GM23248 (cell line): ENCODE results near the gene TNIK. TPM values are rescaled to one million over a fixed set of nuclear protein-coding genes. Genes with fewer than 3 reads are reported as not detected.

Experiments used
- DNase-seq: peaks from one replicate; pipeline ENCODE4 v3.0.0-alpha.2; 2015
- H2AFZ ChIP-seq: fragments of 200-600 bp; sonication (generic); 2 replicates; pipeline ENCODE4 v1.6.1; 2016; ENCODE audit warnings: antibody characterized with exemption
- H3F3A ChIP-seq: fragments of 200-600 bp; sonication (generic); 2 replicates; pipeline ENCODE4 v1.6.1; 2016; ENCODE audit warnings: mild to moderate bottlenecking, antibody characterized with exemption, mixed run types; ENCODE audit not compliant: insufficient read depth
- H3K27ac ChIP-seq: fragments of 200-600 bp; sonication (generic); 2 replicates; pipeline ENCODE4 v1.5.1; 2016; ENCODE audit warnings: mild to moderate bottlenecking
- H3K27me3 ChIP-seq: fragments of 200-600 bp; sonication (generic); replicated peaks from 2 replicates; pipeline ENCODE4 v1.6.1; 2016; ENCODE audit warnings: mild to moderate bottlenecking; ENCODE audit not compliant: insufficient read depth
- H3K36me3 ChIP-seq: fragments of 200-600 bp; sonication (generic); 2 replicates; pipeline ENCODE4 v1.6.1; 2016; ENCODE audit warnings: low read depth, mild to moderate bottlenecking
- H3K4me1 ChIP-seq: fragments of 200-600 bp; sonication (generic); 2 replicates; pipeline ENCODE4 v1.6.1; 2016; ENCODE audit warnings: mild to moderate bottlenecking; ENCODE audit not compliant: insufficient read depth
- H3K4me2 ChIP-seq: fragments of 200-600 bp; sonication (generic); one replicate; pipeline ENCODE4 v1.6.1; 2016; ENCODE audit warnings: mild to moderate bottlenecking; ENCODE audit not compliant: unreplicated experiment
- H3K4me3 ChIP-seq: fragments of 200-600 bp; sonication (generic); 2 replicates; pipeline ENCODE4 v1.5.1; 2016; ENCODE audit warnings: mild to moderate bottlenecking
- H3K79me2 ChIP-seq: fragments of 200-600 bp; sonication (generic); 2 replicates; pipeline ENCODE4 v1.6.1; 2016; ENCODE audit warnings: mild to moderate bottlenecking; ENCODE audit not compliant: insufficient read depth
- H3K9ac ChIP-seq: fragments of 200-600 bp; sonication (generic); 2 replicates; pipeline ENCODE4 v1.6.1; 2016; ENCODE audit warnings: mild to moderate bottlenecking
- H3K9me2 ChIP-seq: fragments of 200-600 bp; sonication (generic); 2 replicates; pipeline ENCODE4 v1.6.1; 2016; ENCODE audit warnings: mixed run types, mild to moderate bottlenecking, moderate library complexity; ENCODE audit not compliant: insufficient read depth
- H3K9me3 ChIP-seq: fragments of 200-600 bp; sonication (generic); one replicate; pipeline ENCODE4 v1.6.1; 2017; ENCODE audit warnings: low read depth
- H4K20me1 ChIP-seq: fragments of 200-600 bp; sonication (generic); 2 replicates; pipeline ENCODE4 v1.6.0; 2016; ENCODE audit not compliant: insufficient read depth
- EZH2 ChIP-seq: fragments of 200-600 bp; sonication (generic); IDR thresholded peaks from 2 replicates; pipeline ENCODE4 v1.6.1; 2018; ENCODE audit warnings: antibody characterized with exemption, mild to moderate bottlenecking; ENCODE audit not compliant: insufficient read depth, poor library complexity, severe bottlenecking
- EZH2phosphoT487 ChIP-seq: fragments of 200-600 bp; sonication (generic); IDR thresholded peaks from 2 replicates; pipeline ENCODE4 v1.6.1; 2018; ENCODE audit warnings: antibody characterized with exemption, moderate library complexity, mild to moderate bottlenecking, low read depth; ENCODE audit not compliant: insufficient read depth
- WGBS, 2 experiments: methylation state at CpG; one replicate each; pipeline ENCODE4 v1.1.6; 2015 to 2017; ENCODE audit warnings: low lambda C conversion rate in 2 of 2, low coverage in 1 of 2; ENCODE audit errors: missing lambda C conversion rate in 2 of 2; 5-methylcytosine and 5-hydroxymethylcytosine counted together
- in situ Hi-C: fragments of 300-500 bp; cut with MboI; formaldehyde crosslinking; loops from 2 replicates; pipeline ENCODE4 v1.15.0; 2020
- polyA plus RNA-seq: library from polyadenylated mRNA; unstranded; fragments of >200 nt; fragmentation: Nextera tagmentation; extraction: Ambion mirVana; gene quantifications from 2 replicates; pipeline ENCODE4 v1.2.1, GENCODE V29; 2016
- total RNA-seq: library from RNA; depleted of rRNA; stranded (reverse); fragments of >200 nt; shearing (Covaris generic); gene quantifications from 2 replicates; pipeline ENCODE4 v1.2.3, GENCODE V29; 2014

TNIK gene
- total and polyA plus RNA-seq, 2 experiments from 2014 or later = 0.80 to 2.3 TPM

DNA sequence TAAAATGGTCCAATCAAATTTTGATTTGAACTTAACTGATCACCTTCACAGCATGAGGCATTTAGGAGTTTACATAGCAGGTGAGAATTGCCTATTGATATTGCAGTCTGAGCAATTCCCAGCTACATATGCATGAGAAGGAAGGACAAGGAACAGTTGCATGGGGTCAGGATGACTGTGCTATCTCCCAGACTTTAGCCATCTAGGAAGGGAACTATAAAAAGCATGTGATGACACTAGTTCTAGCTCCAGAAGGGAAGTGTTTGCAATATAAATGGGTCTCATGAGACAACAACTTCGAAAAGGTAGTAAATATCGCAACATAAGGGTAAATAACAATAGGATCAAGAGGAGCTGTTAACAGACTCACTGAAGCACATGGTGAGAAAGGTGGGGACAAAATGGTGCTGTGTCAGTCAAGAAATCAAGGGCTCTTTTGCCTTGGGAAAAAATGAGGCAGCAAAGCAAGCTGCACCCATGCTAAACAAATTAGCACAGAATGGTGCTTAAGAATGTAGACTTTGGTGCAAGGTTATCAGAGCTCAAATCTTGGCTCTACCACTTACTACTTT is 343.3 kb downstream of the TNIK start:
- no peak for DNase-seq
- Histone ChIP-seq H3K36me3 (no peaks in the 10 kb centered on the region), H3K4me2 (peak overlapping the region; percentile 19), H3K27me3 (no peaks in the 10 kb centered on the region), H3K4me3 (no peak overlapping the region), H3K9me3 (no peaks in the 10 kb centered on the region), H4K20me1 (no peaks in the 10 kb centered on the region), H3K79me2 (no peaks in the 10 kb centered on the region), H2AFZ (no peak overlapping the region), H3K9ac (no peak overlapping the region), H3K9me2 (no peaks in the 10 kb centered on the region), H3K27ac (no peak overlapping the region), H3K4me1 (peaks cover 19% of the 10 kb centered on the region), H3F3A (peaks cover 16% of the 10 kb centered on the region)
- 89% methylated on average over 2 of the region's 2 CpGs for WGBS, 2 experiments
- in situ Hi-C loops = no loop called here
- TF ChIP-seq EZH2phosphoT487 (no peak), EZH2 (no peak)

DNA sequence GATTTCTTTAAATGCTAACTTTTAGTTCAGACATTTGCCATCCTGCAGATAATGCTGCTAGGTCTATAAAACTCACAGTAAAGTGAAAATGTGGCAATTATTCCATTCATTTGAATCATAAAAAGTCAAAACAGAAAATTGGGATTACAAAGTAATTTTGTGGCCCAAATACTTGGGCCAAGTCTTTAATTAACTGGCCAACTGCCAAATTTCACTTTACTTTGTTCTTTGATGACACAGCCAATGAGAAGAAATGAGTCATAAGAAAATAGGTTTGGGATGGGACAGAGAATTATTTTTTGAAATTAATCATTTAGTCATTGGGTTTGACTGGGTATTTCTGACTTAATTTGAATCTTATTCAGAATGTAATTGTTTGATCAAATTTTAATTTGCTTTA is 343.8 kb downstream of the TNIK start:
- Histone ChIP-seq H3K9me3 (no peaks in the 10 kb centered on the region), H3K4me1 (peaks cover 17% of the 10 kb centered on the region), H3K79me2 (no peaks in the 10 kb centered on the region), H4K20me1 (no peaks in the 10 kb centered on the region), H3K27ac (0 out of 2 replicates have a peak overlapping the region, but pooled peaks have one; percentile 13), H3K36me3 (no peaks in the 10 kb centered on the region), H3F3A (peaks cover 14% of the 10 kb centered on the region), H3K4me2 (peak overlapping the region; percentile 19), H3K9me2 (no peaks in the 10 kb centered on the region), H3K9ac (no peak overlapping the region), H3K27me3 (no peaks in the 10 kb centered on the region), H2AFZ (no peak overlapping the region), H3K4me3 (no peak overlapping the region)
- TF ChIP-seq EZH2phosphoT487 (no peak), EZH2 (no peak)
- in situ Hi-C loops = no loop called here
- DNase-seq = peak; percentile 62

DNA sequence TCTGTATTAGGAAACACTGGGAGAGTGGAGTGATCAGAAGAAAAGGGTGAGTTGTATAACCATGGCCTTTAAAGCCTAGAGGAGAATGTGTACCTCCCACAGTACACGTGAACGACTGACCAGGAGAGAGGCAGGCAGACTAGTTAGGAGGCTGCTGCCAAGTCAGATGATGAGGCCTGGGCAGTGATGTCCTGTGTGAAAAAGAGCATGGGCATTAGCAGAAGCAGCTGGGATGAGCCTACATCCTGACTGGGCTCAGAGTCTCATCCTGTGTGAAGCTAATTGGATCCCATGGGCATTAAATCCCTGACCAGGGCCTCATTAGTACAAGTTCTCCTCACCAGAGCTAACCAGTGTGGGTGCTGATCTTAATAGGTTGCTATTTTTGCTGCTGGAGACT is 344.5 kb downstream of the TNIK start:
- no peaks in the 10 kb centered on the region for H3K9me2 ChIP-seq
- no peak overlapping the region for H2AFZ ChIP-seq
- peaks cover 17% of the 10 kb centered on the region for H3K4me1 ChIP-seq
- in situ Hi-C loops = no loop called here
- H3K4me2 ChIP-seq = peak overlapping the region; percentile 19
- H3K9me3 ChIP-seq = no peaks in the 10 kb centered on the region
- no peaks in the 10 kb centered on the region for H3K79me2 ChIP-seq
- H3K27me3 ChIP-seq = no peaks in the 10 kb centered on the region
- no peak overlapping the region for H3K4me3 ChIP-seq
- H3K27ac ChIP-seq = 0 out of 2 replicates have a peak overlapping the region, but pooled peaks have one; percentile 13
- TF ChIP-seq EZH2phosphoT487 = no peak
- no peak for TF ChIP-seq EZH2
- H4K20me1 ChIP-seq = no peaks in the 10 kb centered on the region
- peak; percentile 49 for DNase-seq
- no peaks in the 10 kb centered on the region for H3K36me3 ChIP-seq
- no peak overlapping the region for H3K9ac ChIP-seq
- H3F3A ChIP-seq = peaks cover 14% of the 10 kb centered on the region
- WGBS, 2 experiments = 49 to 59% methylated on average over 2 of the region's 2 CpGs

DNA sequence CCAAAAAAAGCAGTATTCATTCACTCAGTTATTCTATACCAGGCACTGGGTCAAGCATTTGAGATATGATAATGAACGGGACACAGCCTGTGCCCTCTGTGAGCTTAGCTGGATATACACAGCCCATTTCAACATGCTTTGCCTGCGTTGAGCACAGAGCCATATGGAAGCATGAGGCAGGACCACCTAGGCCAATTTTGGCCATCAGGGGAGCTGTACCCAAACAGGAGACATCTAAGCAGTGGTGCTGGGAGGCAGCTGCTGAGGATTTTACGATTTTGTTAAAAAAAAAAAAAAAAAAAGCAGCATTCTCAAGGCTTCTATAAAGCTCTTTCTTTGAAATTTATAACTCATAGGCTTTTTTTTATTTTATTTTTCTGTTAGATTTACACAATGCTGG is 346.5 kb downstream of the TNIK start:
- in situ Hi-C loops = no loop called here
- H3K4me3 ChIP-seq = no peak overlapping the region
- no peaks in the 10 kb centered on the region for H3K36me3 ChIP-seq
- WGBS, 2 experiments = 84 to 93% methylated on average over 3 of the region's 3 CpGs
- no peak overlapping the region for H3K27ac ChIP-seq
- no peaks in the 10 kb centered on the region for H3K9me3 ChIP-seq
- no peaks in the 10 kb centered on the region for H3K27me3 ChIP-seq
- peaks cover 14% of the 10 kb centered on the region for H3F3A ChIP-seq
- H2AFZ ChIP-seq = no peak overlapping the region
- H3K4me2 ChIP-seq = no peak overlapping the region
- peaks cover 17% of the 10 kb centered on the region for H3K4me1 ChIP-seq
- no peak for DNase-seq
- H3K79me2 ChIP-seq = no peaks in the 10 kb centered on the region
- no peaks in the 10 kb centered on the region for H4K20me1 ChIP-seq
- H3K9ac ChIP-seq = no peak overlapping the region
- H3K9me2 ChIP-seq = no peaks in the 10 kb centered on the region
- TF ChIP-seq EZH2 = no peak
- no peak for TF ChIP-seq EZH2phosphoT487

DNA sequence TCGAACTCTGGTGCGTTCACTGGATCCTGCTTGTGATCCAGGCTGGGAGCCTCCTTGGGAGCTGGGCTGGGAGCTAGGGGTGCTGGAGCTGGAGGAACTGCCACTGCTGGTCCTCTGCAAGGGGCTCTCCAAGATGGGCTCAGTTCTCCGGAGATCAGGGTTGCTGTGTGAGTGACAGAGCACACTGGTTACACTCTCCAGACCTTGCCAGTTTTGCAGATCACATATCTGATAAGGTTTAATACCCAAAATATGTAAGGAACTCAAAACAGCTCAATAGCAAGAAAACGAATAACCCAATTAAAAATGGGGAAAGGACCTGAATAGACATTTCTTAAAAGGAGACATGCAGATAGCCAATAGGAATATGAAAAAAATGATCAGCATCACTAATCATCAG is 349.5 kb downstream of the TNIK start:
- H4K20me1 ChIP-seq = no peaks in the 10 kb centered on the region
- no peaks in the 10 kb centered on the region for H3K9me2 ChIP-seq
- no peaks in the 10 kb centered on the region for H3K36me3 ChIP-seq
- peaks cover 14% of the 10 kb centered on the region for H3K4me1 ChIP-seq
- H3K9ac ChIP-seq = no peak overlapping the region
- 96 to 97% methylated on average over 4 of the region's 4 CpGs for WGBS, 2 experiments
- no peaks in the 10 kb centered on the region for H3K27me3 ChIP-seq
- H3F3A ChIP-seq = peaks cover 9% of the 10 kb centered on the region; the same call in 1 of the 2 replicates
- in situ Hi-C loops = no loop called here
- H3K27ac ChIP-seq = no peak overlapping the region
- no peaks in the 10 kb centered on the region for H3K9me3 ChIP-seq
- no peak overlapping the region for H2AFZ ChIP-seq
- no peak overlapping the region for H3K4me3 ChIP-seq
- DNase-seq = no peak
- TF ChIP-seq EZH2 (no peak), EZH2phosphoT487 (no peak)
- no peaks in the 10 kb centered on the region for H3K79me2 ChIP-seq
- no peak overlapping the region for H3K4me2 ChIP-seq
